Right lobe of liver (tissue), 4 donors: ENCODE results near the gene CCDC50.

Experiments used
- POLR2A ChIP-seq: fragments of 450-650 bp; IDR thresholded peaks from one replicate; pipeline ENCODE4 v1.6.1; 2017; ENCODE audit warnings: antibody characterized with exemption, mild to moderate bottlenecking
- TF ChIP-seq, protein P1 (sequence below), 4 donors: fragments of 200-600 bp in 3 of 4; fragments of 450-650 bp in 1 of 4; IDR thresholded peaks; one replicate each; pipeline versions ENCODE4 v1.5.1 to v1.8.0; 2016 to 2022; ENCODE audit warnings: antibody characterized with exemption in 4 of 4, mild to moderate bottlenecking in 2 of 4
- donor health status: DM: no; HTN: no; CAD: no.
- donor health status: DM: no; HTN: no; CAD: no.
- donor health status: DM: no; HTN: yes; CAD: no.

DNA sequence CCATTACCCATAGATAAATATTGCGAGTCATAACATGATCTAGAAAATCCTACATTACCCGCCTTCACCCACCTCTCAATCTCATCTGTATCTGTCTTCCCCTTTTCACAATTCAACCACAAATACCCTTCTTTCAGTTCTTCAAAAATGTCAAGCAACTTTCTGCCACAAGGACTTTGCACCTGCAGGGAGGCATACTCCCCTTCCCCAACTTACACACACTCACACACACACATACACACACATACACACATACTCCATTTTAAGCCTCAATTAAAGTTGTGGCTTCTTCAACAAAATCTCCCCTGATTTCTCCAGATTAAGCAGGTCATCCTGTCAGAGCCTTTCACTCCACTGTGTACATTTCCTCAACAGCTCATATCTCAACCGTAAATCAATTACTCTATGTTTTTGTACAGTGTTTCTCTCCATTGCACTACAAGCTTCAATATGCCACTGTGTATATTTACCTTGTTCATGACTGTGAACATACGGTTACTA is 33.1 kb upstream of the CCDC50 start:
- TF ChIP-seq, protein P1, sequence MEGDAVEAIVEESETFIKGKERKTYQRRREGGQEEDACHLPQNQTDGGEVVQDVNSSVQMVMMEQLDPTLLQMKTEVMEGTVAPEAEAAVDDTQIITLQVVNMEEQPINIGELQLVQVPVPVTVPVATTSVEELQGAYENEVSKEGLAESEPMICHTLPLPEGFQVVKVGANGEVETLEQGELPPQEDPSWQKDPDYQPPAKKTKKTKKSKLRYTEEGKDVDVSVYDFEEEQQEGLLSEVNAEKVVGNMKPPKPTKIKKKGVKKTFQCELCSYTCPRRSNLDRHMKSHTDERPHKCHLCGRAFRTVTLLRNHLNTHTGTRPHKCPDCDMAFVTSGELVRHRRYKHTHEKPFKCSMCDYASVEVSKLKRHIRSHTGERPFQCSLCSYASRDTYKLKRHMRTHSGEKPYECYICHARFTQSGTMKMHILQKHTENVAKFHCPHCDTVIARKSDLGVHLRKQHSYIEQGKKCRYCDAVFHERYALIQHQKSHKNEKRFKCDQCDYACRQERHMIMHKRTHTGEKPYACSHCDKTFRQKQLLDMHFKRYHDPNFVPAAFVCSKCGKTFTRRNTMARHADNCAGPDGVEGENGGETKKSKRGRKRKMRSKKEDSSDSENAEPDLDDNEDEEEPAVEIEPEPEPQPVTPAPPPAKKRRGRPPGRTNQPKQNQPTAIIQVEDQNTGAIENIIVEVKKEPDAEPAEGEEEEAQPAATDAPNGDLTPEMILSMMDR (IDR thresholded peaks at IDR 0.05): no peak
- TF ChIP-seq POLR2A: no peak
